WTC11 (cell line): ENCODE measurements around the gene ATP5ME. TPM values are rescaled to one million over a fixed set of nuclear protein-coding genes. Genes with fewer than 3 reads are reported as not detected.

Experiments used
- ATAC-seq: fragments of 200-7000 bp; cut with Tn5 transposase; 2 replicates; pipeline ENCODE4 v1.10.0; 2021; ENCODE audit warnings: mild to moderate bottlenecking, moderate library complexity
- CTCF ChIA-PET: fragments of 300-600 bp; sonication (Branson Sonifier 250); formaldehyde crosslinking; loops from one replicate; lab custom pipeline; 2021; ENCODE audit warnings: antibody characterized with exemption; lab: Charles Lee
- POLR2A ChIA-PET: fragments of 350-600 bp; sonication (Branson Sonifier 250); formaldehyde crosslinking; loops from one replicate; lab custom pipeline; 2021; ENCODE audit warnings: antibody characterized with exemption; lab: Charles Lee
- DNase-seq: peaks from one replicate; pipeline ENCODE4 v3.0.0; 2021; ENCODE audit warnings: low spot score
- H3K27ac Mint-ChIP-seq: 2 replicates; pipeline ENCODE4 v1.8.0; 2021; ENCODE audit warnings: mixed read lengths
- H3K27me3 Mint-ChIP-seq: 2 replicates; pipeline ENCODE4 v1.8.0; 2021; ENCODE audit warnings: low read depth, mild to moderate bottlenecking, moderate library complexity, mixed read lengths
- H3K36me3 Mint-ChIP-seq: 2 replicates; pipeline ENCODE4 v1.8.0; 2021; ENCODE audit warnings: mixed read lengths
- H3K4me1 Mint-ChIP-seq: 2 replicates; pipeline ENCODE4 v1.8.0; 2022; ENCODE audit warnings: mixed read lengths
- H3K4me3 Mint-ChIP-seq: 2 replicates; pipeline ENCODE4 v1.8.0; 2021; ENCODE audit warnings: mild to moderate bottlenecking, moderate library complexity, mixed read lengths
- H3K9me3 Mint-ChIP-seq: 2 replicates; pipeline ENCODE4 v1.8.0; 2021; ENCODE audit warnings: mixed read lengths
- AR ChIP-seq: fragments of 250-450 bp; sonication (Bioruptor Pico); IDR thresholded peaks from 2 replicates; pipeline ENCODE4 v1.9.0; 2021; ENCODE audit warnings: mild to moderate bottlenecking
- ATF6 ChIP-seq: sonication (generic); formaldehyde crosslinking; IDR thresholded peaks from 2 replicates; pipeline ENCODE4 v1.8.1; 2023; ENCODE audit warnings: mild to moderate bottlenecking, missing genetic modification reagents
- E2F1 ChIP-seq: sonication (generic); formaldehyde crosslinking; IDR thresholded peaks from 2 replicates; pipeline ENCODE4 v1.8.0; 2022; ENCODE audit warnings: mild to moderate bottlenecking, missing genetic modification reagents
- ERG ChIP-seq: fragments of 250-450 bp; sonication (Bioruptor Pico); IDR thresholded peaks from 2 replicates; pipeline ENCODE4 v1.8.0; 2021; ENCODE audit warnings: mild to moderate bottlenecking
- IRF2 ChIP-seq: sonication (generic); formaldehyde crosslinking; IDR thresholded peaks from 2 replicates; pipeline ENCODE4 v1.8.0; 2022; ENCODE audit warnings: low read depth, missing genetic modification reagents, borderline replicate concordance
- KAT7 ChIP-seq: sonication (generic); formaldehyde crosslinking; IDR thresholded peaks from 2 replicates; pipeline ENCODE4 v1.8.1; 2023; ENCODE audit warnings: missing genetic modification reagents, mild to moderate bottlenecking, borderline replicate concordance
- NR1H2 ChIP-seq: sonication (generic); formaldehyde crosslinking; IDR thresholded peaks from 2 replicates; pipeline ENCODE4 v1.9.0; 2021; ENCODE audit warnings: mild to moderate bottlenecking, moderate library complexity, missing genetic modification reagents
- NR3C1 ChIP-seq: sonication (generic); formaldehyde crosslinking; conservative IDR thresholded peaks from 2 replicates; pipeline ENCODE4 v1.8.1; 2023; ENCODE audit warnings: low read depth, mild to moderate bottlenecking, missing genetic modification reagents
- TP53 ChIP-seq: sonication (generic); formaldehyde crosslinking; IDR thresholded peaks from 2 replicates; pipeline ENCODE4 v1.8.1; 2023; ENCODE audit warnings: mild to moderate bottlenecking, missing genetic modification reagents
- ZNF121 ChIP-seq: sonication (generic); formaldehyde crosslinking; IDR thresholded peaks from 2 replicates; pipeline ENCODE4 v1.8.0; 2023; ENCODE audit warnings: missing genetic modification reagents
- ZNF138 ChIP-seq: sonication (generic); formaldehyde crosslinking; conservative IDR thresholded peaks from 2 replicates; pipeline ENCODE4 v1.8.1; 2022; ENCODE audit warnings: mild to moderate bottlenecking, moderate library complexity, missing genetic modification reagents
- ZNF396 ChIP-seq: fragments of 250-450 bp; sonication (Bioruptor Pico); IDR thresholded peaks from 2 replicates; pipeline ENCODE4 v1.8.0; 2021; ENCODE audit warnings: mild to moderate bottlenecking, moderate library complexity, borderline replicate concordance
- ZNF671 ChIP-seq: fragments of 250-450 bp; sonication (Bioruptor Pico); IDR thresholded peaks from 2 replicates; pipeline ENCODE4 v1.8.0; 2021; ENCODE audit warnings: mild to moderate bottlenecking
- total RNA-seq: library from RNA; stranded (reverse); gene quantifications from 3 replicates; pipeline ENCODE4 v1.2.3, GENCODE V29; 2021

The ATP5ME gene
- total RNA-seq, 1 experiment from 2014 or later: 468 TPM

GRCh38 chr4:703336-704197, 29.5 kb upstream of the ATP5ME start (continued):
- TF ChIP-seq ATF6 (CRISPR knock-in tag) (no peak), ERG (no peak), IRF2 (CRISPR knock-in tag) (no peak), ZNF121 (CRISPR knock-in tag) (no peak), ZNF396 (CRISPR knock-in tag) (no peak), NR1H2 (CRISPR knock-in tag) (no peak), TP53 (CRISPR knock-in tag) (no peak), KAT7 (CRISPR knock-in tag) (no peak)

- TF ChIP-seq ZNF671 (CRISPR knock-in tag): no peak
- no peak for TF ChIP-seq ZNF138 (CRISPR knock-in tag)
- no peak for TF ChIP-seq E2F1 (CRISPR knock-in tag)
- Mint-ChIP-seq H3K36me3 (no peaks in the 10 kb centered on the region), H3K9me3 (no peaks in the 10 kb centered on the region), H3K27ac (no peak overlapping the region), H3K4me3 (no peak overlapping the region), H3K27me3 (peaks cover 20% of the 10 kb centered on the region), H3K4me1 (0 out of 2 replicates have a peak, but pooled peaks cover 4% of the 10 kb centered on the region)
- no peak for DNase-seq
- ChIA-PET POLR2A (no interaction called here), CTCF (interaction anchor here (1.1 to 1.6 kb wide), 2 partner anchors 16 to 19 kb away, joined by 3 to 13 read pairs; no protein-coding TSS in a partner anchor)
- no peak for ATAC-seq
Observed at GRCh38 chr4:702618-703048, 28.6 kb upstream of the ATP5ME start.

- H3K4me3 Mint-ChIP-seq: no peak overlapping the region
- no peak overlapping the region for H3K27ac Mint-ChIP-seq
- ATAC-seq (no peak), DNase-seq (no peak)
- TF ChIP-seq AR (no peak), NR3C1 (no peak)
- H3K4me1 Mint-ChIP-seq: 0 out of 2 replicates have a peak, but pooled peaks cover 4% of the 10 kb centered on the region
- peaks cover 20% of the 10 kb centered on the region for H3K27me3 Mint-ChIP-seq
- ChIA-PET POLR2A (interaction anchor here (0.8 kb wide), 1 partner anchor 19 kb away, joined by 3 read pairs; no protein-coding TSS in a partner anchor), CTCF (interaction anchor here (0.6 to 6.8 kb wide), 8 partner anchors 9 to 133 kb away, joined by 3 to 67 read pairs (median 5); partner anchors contain the start of genes ATP5ME and MYL5)
- no peaks in the 10 kb centered on the region for H3K36me3 Mint-ChIP-seq
- H3K9me3 Mint-ChIP-seq: no peaks in the 10 kb centered on the region
Observed at GRCh38 chr4:700587-701264, 26.6 kb upstream of the ATP5ME start.
